Stimulated activated CD8-positive, alpha-beta memory T cell treated with anti-CD3 and anti-CD28 coated beads, Interleukin-7, amount 100 ng/mL, for 48 hours (primary cell): ENCODE results near the gene PRKCA.

Experiments used
- DNase-seq, 2 donors: peaks; one replicate each; pipeline ENCODE4 v3.0.0-alpha.2; 2020; ENCODE audit warnings: low read depth in 1 of 2; ENCODE audit errors: extremely low read depth in 1 of 2

The PRKCA gene

DNA sequence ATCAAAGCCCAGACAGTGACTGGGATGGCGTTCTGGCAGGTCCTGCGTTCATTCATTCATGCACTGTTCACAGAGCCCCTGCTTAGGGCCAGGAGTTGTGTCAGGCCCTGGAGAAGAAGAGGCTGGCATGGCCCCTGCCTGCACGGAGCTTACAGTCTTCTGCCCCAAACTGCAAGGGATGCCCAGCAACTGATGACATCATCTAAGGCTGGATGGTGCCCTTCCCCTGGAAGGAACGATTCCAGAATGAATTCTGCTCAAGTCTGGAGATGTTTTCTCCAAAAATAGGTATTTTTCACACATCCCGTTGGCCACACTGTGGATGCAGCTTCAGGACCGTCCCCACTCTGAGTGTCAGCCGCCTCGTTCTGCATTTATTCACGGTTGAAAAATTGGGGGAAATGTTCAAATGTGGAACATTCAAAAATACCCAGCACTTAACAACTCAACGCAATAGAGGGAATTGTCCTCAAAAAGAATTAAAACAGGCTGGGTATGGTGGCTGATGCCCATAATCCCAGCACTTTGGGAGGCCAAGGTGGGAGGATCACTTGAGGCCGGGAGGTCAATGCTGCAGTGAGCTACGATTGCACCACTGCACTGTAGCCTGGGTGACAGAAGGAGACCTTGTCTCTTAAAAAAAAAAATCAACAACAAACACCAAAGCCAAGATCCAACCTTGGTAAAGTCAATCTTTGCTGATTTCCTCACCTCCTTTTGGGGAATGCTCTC, 508.7 kb downstream of the PRKCA start:
- DNase-seq, result no peak

GRCh38 chr17:66811683-66812054, 509.3 kb downstream of the PRKCA start:
- DNase-seq, result no peak

- no peak for DNase-seq
Observed at GRCh38 chr17:66812571-66812970, 510.2 kb downstream of the PRKCA start.

DNA sequence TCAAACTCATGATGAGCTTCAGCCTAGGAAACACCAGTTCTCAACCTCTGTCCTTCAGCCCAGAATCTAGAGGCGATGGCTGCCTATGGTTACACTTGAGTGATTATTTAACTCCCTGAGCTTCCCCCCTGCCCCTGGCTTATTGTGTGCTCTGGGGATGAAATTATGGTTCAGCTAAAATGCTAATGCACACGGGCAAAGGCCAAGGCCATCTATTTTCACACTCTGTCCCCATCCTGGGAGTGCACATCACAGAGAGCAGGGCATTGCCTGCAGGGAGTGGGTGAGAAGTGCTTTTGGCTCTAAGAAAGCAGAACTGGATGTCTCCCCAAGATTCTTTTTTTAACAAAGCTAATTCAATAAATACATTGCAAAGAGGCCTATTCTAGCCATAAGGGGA, 510.9 kb downstream of the PRKCA start:
- no peak for DNase-seq

DNA sequence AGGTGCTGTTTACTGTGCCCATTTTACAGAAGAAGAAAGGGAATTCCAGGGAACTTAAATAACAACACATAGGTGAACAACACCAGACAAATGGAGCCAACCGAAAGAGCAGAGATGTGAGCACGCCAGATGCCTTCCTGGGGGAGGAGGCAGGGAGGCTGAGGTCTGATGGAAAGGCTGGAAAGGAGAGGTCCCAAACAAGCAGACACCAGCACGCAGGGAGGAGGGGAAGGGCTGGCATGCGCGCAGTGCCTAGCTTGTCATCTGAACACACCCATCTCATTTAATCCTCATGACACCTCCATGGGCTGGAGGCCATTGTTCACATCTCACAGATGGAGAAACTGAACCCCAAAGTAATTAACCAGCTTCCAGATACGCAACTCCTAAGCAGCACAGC, 511.6 kb downstream of the PRKCA start:
- DNase-seq, result no peak

- DNase-seq, result no peak
Observed at GRCh38 chr17:66814570-66814969, 512.2 kb downstream of the PRKCA start.

- DNase-seq, result no peak
Observed at GRCh38 chr17:66817750-66818149, 515.3 kb downstream of the PRKCA start.

- no peak for DNase-seq
Observed at GRCh38 chr17:66819466-66819865, 517.1 kb downstream of the PRKCA start.

- no peak for DNase-seq
Observed at GRCh38 chr17:66822009-66822408, 519.6 kb downstream of the PRKCA start.

- no peak for DNase-seq
Observed at GRCh38 chr17:66826856-66827255, 524.4 kb downstream of the PRKCA start.

GRCh38 chr17:66829386-66829864, 527.0 kb downstream of the PRKCA start:
- DNase-seq, result no peak

GRCh38 chr17:66829883-66830282, 527.5 kb downstream of the PRKCA start:
- no peak for DNase-seq

- no peak for DNase-seq
Observed at GRCh38 chr17:66830451-66830850, 528.0 kb downstream of the PRKCA start.

GRCh38 chr17:66831383-66832210, 529.2 kb downstream of the PRKCA start:
- no peak for DNase-seq

DNA sequence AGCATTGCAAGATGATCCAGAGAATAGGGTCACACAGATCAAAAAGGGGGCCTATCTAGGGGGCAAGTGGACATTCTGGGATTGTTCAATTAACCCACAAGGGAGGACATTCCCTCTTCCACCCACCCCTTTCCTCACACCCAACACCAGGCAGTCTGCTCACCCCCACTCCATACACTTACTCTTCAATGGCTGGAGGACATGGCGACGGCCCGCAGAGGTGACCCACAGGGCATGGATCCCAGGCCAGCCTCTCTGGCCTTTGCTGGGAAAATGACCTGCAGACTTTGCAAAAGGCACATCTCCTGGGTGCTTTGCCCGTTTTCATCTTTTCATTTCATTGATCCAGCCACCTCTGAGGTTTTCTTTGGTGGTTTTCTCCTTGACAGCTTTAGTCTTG, 530.8 kb downstream of the PRKCA start:
- DNase-seq, result no peak

DNA sequence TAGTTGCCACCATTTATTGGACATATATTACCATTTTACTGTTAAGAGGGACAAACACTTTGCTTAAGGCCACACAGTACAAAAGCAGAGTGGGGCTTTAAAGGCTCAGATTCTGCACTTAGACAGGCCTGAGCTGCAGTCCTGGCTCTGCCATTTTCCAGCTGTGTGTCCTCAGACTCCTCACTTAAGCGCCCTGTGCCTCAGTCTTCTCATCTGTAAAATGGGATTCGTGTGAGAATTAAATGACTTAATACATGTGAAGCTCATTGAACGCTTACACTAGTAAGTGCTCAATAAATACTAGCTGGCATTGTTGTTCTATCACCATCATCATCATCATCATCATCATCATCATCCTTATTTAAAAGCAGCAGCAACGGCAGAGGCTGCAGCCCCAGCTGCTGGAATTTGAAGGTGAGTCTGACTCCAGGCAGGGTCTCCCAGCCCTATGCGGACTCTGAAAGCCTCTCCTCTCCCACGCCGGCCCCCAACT, 532.1 kb downstream of the PRKCA start:
- no peak for DNase-seq

- no peak for DNase-seq
Observed at GRCh38 chr17:66834919-66835454, 532.6 kb downstream of the PRKCA start, which contains the start of gene CACNG5. TSS of gene CACNG5 (plus strand) at chr17:66835117. CDS start at chr17:66877333, 42,216 bp downstream.

GRCh38 chr17:66835476-66835875, 533.1 kb downstream of the PRKCA start:
- DNase-seq, result no peak

DNA sequence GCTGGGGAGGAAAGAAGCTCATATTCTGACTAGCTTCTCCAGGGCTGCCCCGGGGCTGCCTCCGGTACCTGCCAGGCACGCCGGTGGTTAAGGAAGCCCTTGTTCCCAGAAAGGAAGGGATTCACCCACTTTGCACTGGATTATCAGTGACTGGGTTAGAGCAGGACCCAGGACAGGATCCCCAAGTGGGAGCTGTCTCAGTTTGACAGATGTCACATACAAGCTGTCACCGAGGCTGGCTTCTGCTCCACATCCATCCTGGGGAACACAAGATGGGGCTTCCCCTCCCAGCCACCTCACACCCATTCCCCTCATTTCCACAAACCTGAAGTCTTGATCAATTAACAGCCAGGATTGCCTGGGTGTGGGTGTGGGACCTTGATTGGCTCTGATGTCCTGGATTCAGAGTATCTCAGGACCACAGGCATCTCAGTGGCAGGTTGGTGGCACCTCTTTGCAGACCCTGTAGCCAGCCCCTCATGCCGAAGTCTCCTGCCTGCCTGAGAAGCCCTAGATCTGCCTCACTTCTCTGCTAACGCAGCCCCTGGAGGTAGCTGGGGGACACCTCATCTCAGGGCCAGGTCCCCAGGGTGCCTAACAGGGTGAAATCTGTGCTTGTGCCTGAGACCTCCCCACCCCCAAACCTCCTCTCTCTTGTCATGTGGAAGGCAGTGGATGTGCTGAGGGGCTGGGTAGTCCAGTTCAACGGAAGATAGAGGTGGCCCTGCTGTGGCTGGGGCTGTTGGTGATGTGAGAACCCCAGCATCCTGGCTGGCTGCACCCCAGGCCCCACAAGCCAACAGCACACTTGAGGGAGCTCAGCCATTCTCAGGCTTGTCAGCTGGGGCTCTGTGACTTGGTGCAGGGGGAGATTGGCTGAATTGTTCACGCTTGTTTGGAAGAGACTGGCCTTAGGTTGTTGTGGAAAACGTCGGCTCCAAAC, 533.9 kb downstream of the PRKCA start:
- DNase-seq, result no peak

DNA sequence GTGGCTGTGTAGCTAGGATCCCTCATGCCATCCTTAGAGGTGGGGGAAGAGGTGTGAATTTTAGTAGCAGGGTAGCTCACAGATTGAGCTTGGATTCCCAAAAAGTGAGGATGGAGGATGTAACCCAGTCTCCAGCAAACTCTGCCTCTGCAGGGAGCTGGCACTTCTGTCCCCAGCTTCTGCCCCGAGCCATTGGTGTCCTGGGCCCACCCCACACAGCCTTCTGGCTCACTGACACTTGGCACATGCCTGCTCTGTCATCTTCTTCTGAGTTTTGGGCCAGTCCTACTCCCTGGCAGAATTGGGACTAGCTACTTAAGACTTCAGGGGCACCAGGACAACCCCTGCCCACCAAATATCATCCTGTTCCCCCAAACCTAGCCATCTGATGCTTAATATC, 534.8 kb downstream of the PRKCA start:
- DNase-seq, result no peak
